Stimulated activated CD8-positive, alpha-beta memory T cell treated with anti-CD3 and anti-CD28 coated beads, Interleukin-12 subunit alpha, Interleukin-12 subunit beta, amount 100 ng/mL, for 24 hours (primary cell): Measurements from ENCODE around the gene SPEF1.

Source experiments
- DNase-seq: peaks from one replicate; pipeline ENCODE4 v3.0.0-alpha.2; 2020; ENCODE audit errors: extremely low read depth

SPEF1 gene

GRCh38 chr20:3787324-3788014, 6.2 kb upstream of the SPEF1 start:
- no peak for DNase-seq

- peak; percentile 64 for DNase-seq
These were observed 5.5 kb upstream of the SPEF1 start, which contains the start of gene CENPB for GRCh38 chr20:3786665-3787323. Gene CENPB (minus strand): TSS chr20:3786740. CDS start chr20:3786483, 257 bp downstream.

GRCh38 chr20:3786126-3786484, 4.9 kb upstream of the SPEF1 start:
- no peak for DNase-seq

GRCh38 chr20:3785240-3786125, 4.2 kb upstream of the SPEF1 start:
- DNase-seq = no peak

- no peak for DNase-seq
These were observed 3.6 kb upstream of the SPEF1 start for GRCh38 chr20:3784863-3785239.

- DNase-seq = no peak
These were observed 3.1 kb upstream of the SPEF1 start for GRCh38 chr20:3784216-3784853.

- DNase-seq = no peak
These were observed 2.4 kb upstream of the SPEF1 start for GRCh38 chr20:3783511-3784195.

GRCh38 chr20:3783068-3783489, 1.8 kb upstream of the SPEF1 start:
- DNase-seq = no peak

GRCh38 chr20:3782597-3782996, 1.3 kb upstream of the SPEF1 start:
- no peak for DNase-seq

- DNase-seq = no peak
These were observed 2.3 kb downstream of the SPEF1 start for GRCh38 chr20:3778976-3779375.

GRCh38 chr20:3777716-3778629, 3.3 kb downstream of the SPEF1 start:
- DNase-seq = no peak

GRCh38 chr20:3777381-3777715, 3.9 kb downstream of the SPEF1 start:
- no peak for DNase-seq

GRCh38 chr20:3775457-3776108, 5.7 kb downstream of the SPEF1 start:
- DNase-seq = no peak

GRCh38 chr20:3771552-3772058, 9.6 kb downstream of the SPEF1 start:
- DNase-seq = no peak

GRCh38 chr20:3768342-3769130, 12.7 kb downstream of the SPEF1 start:
- DNase-seq = peak; percentile 57

- peak; percentile 94 for DNase-seq
These were observed 13.6 kb downstream of the SPEF1 start, which contains the start of gene ADISSP for GRCh38 chr20:3767427-3768341. Gene ADISSP (minus strand): TSS chr20:3767753. CDS start chr20:3760100, 7,653 bp downstream.

- DNase-seq = no peak
These were observed 14.2 kb downstream of the SPEF1 start for GRCh38 chr20:3767110-3767426.
